CD4-positive, alpha-beta T cell treated with Interleukin-10 for 1 hour (primary cell): ENCODE results near the gene ADH4.

Experiments
- DNase-seq: peaks from one replicate; pipeline ENCODE4 v3.0.0-alpha.2; 2020

The ADH4 gene

GRCh38 chr4:99078931-99079624, 65.0 kb downstream of the ADH4 start:
- no peak for DNase-seq

- no peak for DNase-seq
These were observed 65.8 kb downstream of the ADH4 start for GRCh38 chr4:99078336-99078735.

GRCh38 chr4:99077177-99077576, 66.9 kb downstream of the ADH4 start:
- DNase-seq: no peak

GRCh38 chr4:99076292-99076976, 67.7 kb downstream of the ADH4 start:
- no peak for DNase-seq

- no peak for DNase-seq
These were observed 69.3 kb downstream of the ADH4 start for GRCh38 chr4:99074816-99075215.
